Muscle of leg (tissue), 11 donors: ENCODE results near the gene RALGPS1. TPM values are rescaled to one million over a fixed set of nuclear protein-coding genes. Genes with fewer than 3 reads are reported as not detected.
A peak's percentile ranks its signal among the peaks of the same experiment; 100 is the strongest.

Experiments
- DNase-seq: peaks from one replicate; pipeline ENCODE4 v3.0.0; 2013
- H3K27ac ChIP-seq: one replicate; pipeline ENCODE4 v1.5.1; 2013; ENCODE audit warnings: mild to moderate bottlenecking, low read length, control low read depth
- H3K27me3 ChIP-seq: one replicate; pipeline ENCODE4 v1.6.1; 2013; ENCODE audit warnings: low read length; ENCODE audit not compliant: control insufficient read depth, insufficient read depth
- H3K36me3 ChIP-seq: one replicate; pipeline ENCODE4 v1.6.1; 2013; ENCODE audit warnings: low read length; ENCODE audit not compliant: control insufficient read depth, insufficient read depth
- H3K4me1 ChIP-seq: one replicate; pipeline ENCODE4 v1.6.1; 2013; ENCODE audit warnings: low read length; ENCODE audit not compliant: control insufficient read depth, insufficient read depth
- H3K4me3 ChIP-seq: one replicate; pipeline ENCODE4 v1.5.1; 2013; ENCODE audit warnings: low read length, control low read depth
- H3K9me3 ChIP-seq: replicated peaks from 2 replicates; pipeline ENCODE4 v1.6.1; 2013; ENCODE audit warnings: low read depth, low read length; ENCODE audit not compliant: control insufficient read depth
- WGBS: methylation state at CpG from one replicate; pipeline ENCODE4 v1.1.5; 2013; ENCODE audit warnings: missing lambda C conversion rate; ENCODE audit not compliant: insufficient coverage; 5-methylcytosine and 5-hydroxymethylcytosine counted together
- polyA plus RNA-seq, 8 donors: library from polyadenylated mRNA; unstranded; fragments of 120-200 nt; gene quantifications; one replicate each; pipeline versions ENCODE4 v1.2.1 to v1.2.3, GENCODE V29; 2013; ENCODE audit warnings: inconsistent platforms in 1 of 8, low replicate concordance in 1 of 8; ENCODE audit not compliant: insufficient read length in 8 of 8, insufficient read depth in 1 of 8
- total RNA-seq: library from RNA; stranded (reverse); fragments of 120-200 nt; gene quantifications from one replicate; pipeline ENCODE4 v1.2.4, GENCODE V29; 2013

Gene RALGPS1
- total and polyA plus RNA-seq, 9 donors = 4.6 to 8.6 (median 7.2) TPM

DNA sequence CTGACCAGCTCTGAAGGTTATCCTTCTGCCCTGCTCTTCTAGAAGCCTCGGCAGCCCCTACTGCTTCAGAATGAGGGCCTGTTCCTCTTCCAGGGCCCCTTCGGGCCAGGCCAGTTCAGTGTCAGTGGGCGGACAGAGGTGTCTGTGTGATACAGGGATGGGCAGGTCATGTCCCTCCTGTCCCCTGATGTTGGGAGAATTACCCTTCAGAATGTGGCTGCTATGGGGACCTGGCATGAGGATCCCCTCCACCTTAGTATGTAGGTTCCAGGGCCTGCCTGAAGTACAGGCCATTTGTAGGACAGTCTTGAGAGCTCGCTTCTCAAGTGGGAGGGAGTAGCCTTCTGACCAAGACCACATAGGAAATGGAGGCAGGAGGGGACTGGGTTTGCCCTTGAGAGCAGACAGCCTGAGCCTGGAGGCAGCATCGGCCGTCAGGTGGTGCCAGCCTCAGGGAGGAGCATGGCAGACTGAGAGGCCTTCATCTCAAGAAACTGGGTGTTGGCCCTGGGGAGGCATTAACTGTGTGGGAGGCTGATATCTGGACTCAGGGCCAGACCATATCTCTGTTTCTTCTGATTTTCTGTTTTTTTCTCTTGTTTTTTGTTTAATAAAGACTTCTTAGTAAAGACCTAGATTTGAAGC is 175.9 kb downstream of the RALGPS1 start:
- 89% methylated on average over 4 of the region's 6 CpGs for WGBS
- no peak overlapping the region for H3K4me3 ChIP-seq
- H3K9me3 ChIP-seq = no peaks in the 10 kb centered on the region
- H3K36me3 ChIP-seq = peaks cover 68% of the 10 kb centered on the region
- H3K27ac ChIP-seq = peak overlapping the region; percentile 6
- no peak for DNase-seq
- H3K27me3 ChIP-seq = no peaks in the 10 kb centered on the region
- peaks cover 14% of the 10 kb centered on the region for H3K4me1 ChIP-seq

DNA sequence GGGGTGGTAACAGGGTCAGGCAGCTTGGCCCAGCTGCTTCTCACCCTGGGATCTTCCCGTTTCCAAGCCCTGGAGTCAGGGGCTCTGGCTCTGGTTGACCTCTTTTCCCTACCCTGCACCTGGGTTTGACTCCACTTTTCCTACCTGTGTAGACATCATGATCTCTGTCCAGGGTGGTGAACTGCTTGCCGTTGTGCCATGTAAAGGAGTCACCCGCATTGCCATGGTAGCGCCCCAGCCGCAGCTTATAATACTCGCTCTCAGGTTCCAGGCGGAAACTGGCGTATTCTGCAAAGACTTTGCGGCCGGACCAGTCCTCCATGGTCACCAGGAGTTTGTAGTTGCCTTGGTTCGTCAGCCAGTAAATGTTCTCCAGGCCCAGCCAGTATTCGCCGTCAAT is 176.9 kb downstream of the RALGPS1 start:
- H3K4me3 ChIP-seq = no peak overlapping the region
- H3K27ac ChIP-seq = no peak overlapping the region
- H3K27me3 ChIP-seq = no peaks in the 10 kb centered on the region
- no peak for DNase-seq
- H3K4me1 ChIP-seq = peaks cover 23% of the 10 kb centered on the region
- H3K36me3 ChIP-seq = peaks cover 71% of the 10 kb centered on the region
- 82% methylated on average over 13 of the region's 13 CpGs for WGBS
- no peaks in the 10 kb centered on the region for H3K9me3 ChIP-seq

DNA sequence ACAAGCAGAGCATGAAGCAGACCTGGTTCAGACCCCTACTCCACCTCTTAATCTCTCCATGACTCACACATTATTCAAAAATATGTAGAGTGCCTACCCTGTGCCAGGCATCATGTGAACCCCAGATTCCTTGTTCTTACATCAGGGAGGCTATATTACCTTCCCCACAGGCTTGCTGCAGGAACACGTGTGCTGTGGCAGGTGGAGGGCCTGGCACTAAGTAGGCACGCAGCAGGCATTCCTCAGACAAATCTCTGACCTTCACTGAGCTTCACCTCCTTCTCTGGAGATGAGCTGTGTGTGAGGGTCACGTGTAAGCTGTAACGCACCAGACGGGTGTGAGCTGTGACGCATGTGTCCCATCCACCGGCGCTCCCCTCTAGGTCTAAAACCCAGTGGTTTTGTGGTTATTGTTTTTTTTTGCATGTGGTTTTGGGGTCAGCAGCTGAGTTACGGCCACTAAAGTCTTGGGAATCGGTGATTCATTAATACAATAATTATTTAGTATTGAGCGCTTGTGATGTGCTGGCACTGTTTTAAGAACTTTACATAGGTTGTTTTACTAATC is 177.5 kb downstream of the RALGPS1 start:
- WGBS = 50% methylated on average over 1 of the region's 11 CpGs

DNA sequence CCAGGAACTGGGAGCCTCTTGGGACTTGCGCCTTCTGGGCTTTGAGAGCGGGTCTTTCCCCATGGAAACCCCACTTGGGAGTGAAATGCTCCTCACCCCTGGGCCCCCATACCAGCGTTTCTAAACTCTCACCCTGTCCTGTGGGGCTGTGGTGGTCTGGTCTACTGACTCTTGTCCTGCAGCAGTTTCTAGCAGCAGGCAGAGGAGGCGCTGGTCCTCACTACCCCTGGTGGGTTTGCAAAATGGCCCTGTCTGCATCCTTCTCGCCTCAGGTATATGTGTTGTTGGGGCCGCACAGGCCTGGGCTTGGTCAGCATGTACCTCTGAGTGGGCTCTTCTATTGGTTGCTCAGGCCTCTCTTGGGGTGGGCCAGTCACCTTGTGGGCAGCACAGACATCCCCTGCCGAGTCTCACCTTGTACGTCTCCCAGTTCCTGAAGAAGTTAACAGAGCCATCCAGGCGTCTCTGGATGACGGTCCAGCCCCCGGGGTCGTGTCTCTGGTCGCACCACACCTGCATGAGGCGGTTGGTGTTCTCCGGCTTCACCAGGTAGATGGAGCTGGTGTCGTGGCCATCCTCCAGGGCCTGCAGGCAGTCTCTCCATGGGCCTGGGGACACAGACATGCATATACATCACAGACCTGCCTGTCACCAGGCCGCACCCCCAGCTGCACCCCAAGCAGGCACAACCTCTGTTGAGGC is 178.9 kb downstream of the RALGPS1 start:
- no peak overlapping the region for H3K4me3 ChIP-seq
- no peaks in the 10 kb centered on the region for H3K27me3 ChIP-seq
- H3K9me3 ChIP-seq = no peaks in the 10 kb centered on the region
- peaks cover 23% of the 10 kb centered on the region for H3K4me1 ChIP-seq
- H3K36me3 ChIP-seq = peaks cover 57% of the 10 kb centered on the region
- H3K27ac ChIP-seq = no peak overlapping the region
- DNase-seq = no peak
- 89% methylated on average over 12 of the region's 17 CpGs for WGBS

More for the DNA sequence above, 177.5 kb downstream of the RALGPS1 start:
- Histone ChIP-seq H3K27ac (no peak overlapping the region), H3K36me3 (peaks cover 65% of the 10 kb centered on the region), H3K9me3 (no peaks in the 10 kb centered on the region), H3K4me1 (peaks cover 23% of the 10 kb centered on the region), H3K4me3 (no peak overlapping the region), H3K27me3 (no peaks in the 10 kb centered on the region)
- DNase-seq = no peak

DNA sequence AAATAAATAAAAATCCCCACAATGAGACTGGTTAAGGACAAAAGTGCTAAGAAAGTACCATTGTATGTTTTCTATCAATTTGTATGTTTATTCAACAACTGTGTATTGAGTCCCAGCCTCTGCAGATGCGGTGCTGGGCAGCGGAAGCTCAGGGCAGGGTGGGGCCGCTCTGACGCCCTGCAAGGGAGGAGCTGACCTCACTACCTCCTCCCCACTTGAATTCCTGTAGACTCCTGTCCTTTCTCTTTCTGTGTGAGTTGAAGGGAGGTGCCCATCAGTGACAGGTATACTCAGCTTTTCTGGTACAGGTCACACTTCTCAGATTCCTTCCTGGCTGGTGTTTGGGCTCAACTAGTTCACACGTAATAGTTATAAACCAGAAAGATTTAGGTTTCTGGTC is 180.8 kb downstream of the RALGPS1 start:
- Histone ChIP-seq H3K27ac (peak overlapping the region; percentile 39), H3K36me3 (peaks cover 55% of the 10 kb centered on the region), H3K27me3 (no peaks in the 10 kb centered on the region), H3K4me3 (no peak overlapping the region), H3K4me1 (peaks cover 19% of the 10 kb centered on the region), H3K9me3 (no peaks in the 10 kb centered on the region)
- no CpG with 5 or more reads among the region's 5 CpGs for WGBS
- no peak for DNase-seq

DNA sequence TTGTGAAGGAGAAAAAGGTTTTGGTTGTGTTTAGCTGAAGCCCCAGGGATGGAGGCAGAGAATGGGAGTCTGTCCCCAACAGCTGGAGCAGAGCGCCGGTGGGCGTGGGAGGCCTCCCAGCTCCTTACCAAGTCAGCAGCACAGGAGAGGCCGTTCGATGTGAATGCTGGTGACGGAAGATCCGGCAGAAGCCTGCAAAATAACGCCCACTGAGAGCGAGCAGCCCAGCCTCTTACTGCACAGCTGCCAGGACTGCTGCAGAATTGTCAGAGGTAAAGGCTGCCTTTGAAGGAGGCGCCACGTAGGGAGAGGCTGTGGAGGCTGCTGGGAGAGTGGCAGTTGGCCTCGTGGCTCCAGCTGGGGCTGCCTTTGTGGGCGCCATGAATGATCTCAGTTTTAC is 181.6 kb downstream of the RALGPS1 start:
- 33% methylated on average over 12 of the region's 13 CpGs for WGBS
- Histone ChIP-seq H3K9me3 (no peaks in the 10 kb centered on the region), H3K4me1 (peaks cover 17% of the 10 kb centered on the region), H3K27me3 (no peaks in the 10 kb centered on the region), H3K27ac (peak overlapping the region; percentile 39), H3K36me3 (peaks cover 55% of the 10 kb centered on the region), H3K4me3 (no peak overlapping the region)
- DNase-seq = peak; percentile 92

DNA sequence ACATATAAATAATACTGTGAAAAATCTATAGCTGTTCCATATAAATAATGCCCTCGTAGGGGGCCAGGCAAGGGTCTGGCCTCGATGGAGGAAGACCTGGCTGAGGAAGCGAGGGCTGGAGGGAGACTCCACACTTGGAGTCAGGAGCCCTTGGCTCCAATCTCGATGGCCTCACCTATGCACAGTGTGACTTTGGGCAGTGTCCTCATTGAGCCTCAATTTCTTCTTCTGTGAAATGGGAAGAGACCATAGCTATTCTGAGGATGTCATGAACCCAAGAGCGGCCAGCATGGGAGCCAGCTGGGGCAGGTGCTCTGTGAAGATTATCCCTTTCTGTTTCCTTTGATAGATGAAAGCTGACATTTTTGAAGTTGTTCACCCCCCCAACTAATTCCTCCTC is 183.1 kb downstream of the RALGPS1 start:
- 81% methylated on average over 4 of the region's 5 CpGs for WGBS

DNA sequence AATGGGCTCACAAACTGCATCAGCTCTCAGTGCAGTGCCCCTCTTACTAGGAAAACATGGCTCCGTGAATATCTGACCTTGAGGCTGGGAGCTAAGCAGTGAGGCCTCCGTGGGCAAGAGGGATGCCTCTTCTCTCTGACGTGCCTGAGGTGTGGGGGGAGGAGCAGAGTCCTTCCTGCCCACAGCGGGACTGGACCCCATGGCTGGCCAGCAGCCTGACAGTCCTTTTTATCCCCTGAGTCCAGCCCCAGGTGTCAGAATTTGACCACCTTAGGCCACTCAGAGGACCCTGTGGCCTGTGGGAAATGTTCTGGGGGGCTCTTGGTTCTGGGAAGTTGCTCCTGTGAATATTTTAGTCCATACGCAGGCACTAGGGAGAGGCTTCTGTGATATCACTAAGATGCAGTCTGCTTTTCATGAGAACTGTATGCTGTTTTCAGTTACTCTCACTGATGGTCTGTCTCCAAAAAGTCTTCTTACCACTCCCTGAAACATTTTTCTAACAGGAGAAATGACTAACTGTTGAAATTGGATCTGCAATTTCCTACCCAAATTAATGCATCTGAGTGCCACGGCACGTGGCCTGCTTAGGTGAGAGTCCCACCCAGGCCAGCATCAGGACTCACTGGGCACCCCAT is 184.5 kb downstream of the RALGPS1 start:
- Histone ChIP-seq H3K27me3 (no peaks in the 10 kb centered on the region), H3K9me3 (no peaks in the 10 kb centered on the region), H3K4me3 (no peak overlapping the region), H3K4me1 (peaks cover 13% of the 10 kb centered on the region), H3K36me3 (peaks cover 43% of the 10 kb centered on the region), H3K27ac (no peak overlapping the region)
- no peak for DNase-seq
- WGBS = 63% methylated on average over 4 of the region's 7 CpGs

More for the DNA sequence above, 183.1 kb downstream of the RALGPS1 start:
- Histone ChIP-seq H3K36me3 (peaks cover 45% of the 10 kb centered on the region), H3K4me1 (peaks cover 11% of the 10 kb centered on the region), H3K27ac (no peak overlapping the region), H3K9me3 (no peaks in the 10 kb centered on the region), H3K27me3 (no peaks in the 10 kb centered on the region), H3K4me3 (no peak overlapping the region)
- DNase-seq = no peak

DNA sequence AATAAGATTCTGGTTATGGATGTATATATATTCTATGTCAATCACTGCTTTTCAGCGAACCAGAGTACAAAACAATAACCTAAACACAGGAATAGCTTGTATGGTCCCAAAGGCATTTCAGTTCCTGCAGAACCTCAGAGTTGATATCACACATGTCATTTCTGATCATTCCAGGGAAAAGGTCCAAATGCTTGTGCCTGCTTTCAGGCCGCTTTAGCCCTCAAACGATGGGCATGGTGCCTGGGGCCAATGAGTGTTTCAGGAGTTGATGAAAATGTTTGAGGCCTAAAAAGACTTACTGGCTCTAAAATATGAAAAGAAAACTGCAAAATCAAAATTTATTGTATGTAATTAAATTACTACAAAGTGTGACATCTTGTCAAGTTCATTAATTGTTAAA is 185.1 kb downstream of the RALGPS1 start:
- DNase-seq = no peak
- WGBS = no CpG with 5 or more reads among the region's 3 CpGs
- Histone ChIP-seq H3K9me3 (no peaks in the 10 kb centered on the region), H3K27me3 (no peaks in the 10 kb centered on the region), H3K4me3 (no peak overlapping the region), H3K36me3 (peaks cover 45% of the 10 kb centered on the region), H3K4me1 (peaks cover 13% of the 10 kb centered on the region), H3K27ac (no peak overlapping the region)

DNA sequence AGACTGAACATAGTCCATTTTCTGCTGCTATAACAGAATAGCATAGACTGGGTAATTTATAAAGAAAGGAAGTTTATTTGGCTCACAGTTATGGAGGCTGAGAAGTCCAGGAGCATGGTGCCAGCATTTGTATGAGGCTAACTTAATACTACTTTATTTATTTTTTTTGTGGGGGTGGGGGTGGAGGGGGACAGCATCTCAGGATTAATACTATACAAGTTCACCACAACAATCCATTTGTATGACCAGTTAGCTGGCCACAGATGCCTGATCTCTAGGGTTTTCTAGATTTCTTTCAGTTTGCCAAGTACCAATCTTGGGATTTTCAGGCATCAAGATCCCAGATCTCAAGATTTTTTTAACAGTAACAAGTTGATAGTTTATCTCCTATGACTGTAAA is 187.6 kb downstream of the RALGPS1 start:
- Histone ChIP-seq H3K9me3 (no peaks in the 10 kb centered on the region), H3K4me1 (peaks cover 2% of the 10 kb centered on the region), H3K36me3 (peaks cover 65% of the 10 kb centered on the region), H3K27ac (no peak overlapping the region), H3K27me3 (no peaks in the 10 kb centered on the region), H3K4me3 (no peak overlapping the region)
- no peak for DNase-seq
